Heart left ventricle (tissue), 13 donors: ENCODE data around the gene MLKL.

Experiments
- POLR2A ChIP-seq, 2 donors: fragments of 450-650 bp; IDR thresholded peaks; one replicate each; pipeline ENCODE4 v1.6.1; 2017; ENCODE audit warnings: antibody characterized with exemption in 2 of 2, mild to moderate bottlenecking in 2 of 2, moderate library complexity in 2 of 2
- TF ChIP-seq, protein P1 (sequence below), 12 donors: fragments of 200-600 bp; sonication (generic) in 4 of 12; IDR thresholded peaks; one replicate each; pipeline versions ENCODE4 v1.5.0 to v1.8.0; 2018 to 2022; ENCODE audit warnings: antibody characterized with exemption in 12 of 12, mild to moderate bottlenecking in 5 of 12
- donor health status: ischemic (EF 13 %, LVEDD 7.1; RV severe dilation, severe dysfunction).
- donor health status: DM: no; HTN: yes; CAD: no.
- donor health status: DM: no; HTN: no; CAD: no.
- donor health status: ischemic (EF 25% LVEDD 6.9; RV normal size, moderate dysfunction).
- donor health status: ischemic (EF 25% LVEDD 5.7; RV mildly dilated, moderate dysfunction).
- donor health status: ischemic (EF 35%, LVEDD 5.7; RV mildly dilated, moderate dysfunction).
- donor health status: nonischemic (EF 11% LVEDD 7.7; RV severe dilation, severe dysfunction).
- donor health status: DM: yes; HTN: yes; CAD: no.
- donor health status: PGD.
- donor health status: ischemic (EF 29% LVEDD 5.4; RV normal size, mild dysfunction).
- donor health status: nonischemic (EF 23%, LVEDD 6.1; RV moderate dilation, normal function).

- TF ChIP-seq POLR2A (IDR thresholded peaks at IDR 0.05) = no peak
- TF ChIP-seq, protein P1, sequence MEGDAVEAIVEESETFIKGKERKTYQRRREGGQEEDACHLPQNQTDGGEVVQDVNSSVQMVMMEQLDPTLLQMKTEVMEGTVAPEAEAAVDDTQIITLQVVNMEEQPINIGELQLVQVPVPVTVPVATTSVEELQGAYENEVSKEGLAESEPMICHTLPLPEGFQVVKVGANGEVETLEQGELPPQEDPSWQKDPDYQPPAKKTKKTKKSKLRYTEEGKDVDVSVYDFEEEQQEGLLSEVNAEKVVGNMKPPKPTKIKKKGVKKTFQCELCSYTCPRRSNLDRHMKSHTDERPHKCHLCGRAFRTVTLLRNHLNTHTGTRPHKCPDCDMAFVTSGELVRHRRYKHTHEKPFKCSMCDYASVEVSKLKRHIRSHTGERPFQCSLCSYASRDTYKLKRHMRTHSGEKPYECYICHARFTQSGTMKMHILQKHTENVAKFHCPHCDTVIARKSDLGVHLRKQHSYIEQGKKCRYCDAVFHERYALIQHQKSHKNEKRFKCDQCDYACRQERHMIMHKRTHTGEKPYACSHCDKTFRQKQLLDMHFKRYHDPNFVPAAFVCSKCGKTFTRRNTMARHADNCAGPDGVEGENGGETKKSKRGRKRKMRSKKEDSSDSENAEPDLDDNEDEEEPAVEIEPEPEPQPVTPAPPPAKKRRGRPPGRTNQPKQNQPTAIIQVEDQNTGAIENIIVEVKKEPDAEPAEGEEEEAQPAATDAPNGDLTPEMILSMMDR (IDR thresholded peaks at IDR 0.05) = no peak
These were observed 22.6 kb upstream of the MLKL start for GRCh38 chr16:74723256-74723655.
